ENCODE results near the gene NFYC.

DNA sequence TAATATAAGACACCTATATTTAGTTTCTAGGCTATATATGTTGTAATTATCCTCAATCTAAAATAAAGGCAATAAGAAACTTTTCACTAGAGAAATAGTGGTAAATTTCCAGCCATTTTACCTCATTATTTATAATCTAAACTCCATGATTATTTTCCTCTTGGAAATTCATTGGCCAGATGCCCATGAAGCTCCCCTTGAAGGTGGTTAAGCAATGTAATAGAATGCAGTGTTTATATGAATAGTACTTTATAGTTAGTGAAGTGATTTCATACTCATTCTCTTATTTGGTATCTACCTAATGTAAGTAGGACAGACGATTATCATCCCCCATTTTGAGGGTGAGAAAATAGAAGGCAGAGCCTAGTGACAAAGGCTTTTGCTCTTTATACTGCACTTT lies 26.5 kb downstream of the NFYC start:
- TF ChIP-seq, protein P1, sequence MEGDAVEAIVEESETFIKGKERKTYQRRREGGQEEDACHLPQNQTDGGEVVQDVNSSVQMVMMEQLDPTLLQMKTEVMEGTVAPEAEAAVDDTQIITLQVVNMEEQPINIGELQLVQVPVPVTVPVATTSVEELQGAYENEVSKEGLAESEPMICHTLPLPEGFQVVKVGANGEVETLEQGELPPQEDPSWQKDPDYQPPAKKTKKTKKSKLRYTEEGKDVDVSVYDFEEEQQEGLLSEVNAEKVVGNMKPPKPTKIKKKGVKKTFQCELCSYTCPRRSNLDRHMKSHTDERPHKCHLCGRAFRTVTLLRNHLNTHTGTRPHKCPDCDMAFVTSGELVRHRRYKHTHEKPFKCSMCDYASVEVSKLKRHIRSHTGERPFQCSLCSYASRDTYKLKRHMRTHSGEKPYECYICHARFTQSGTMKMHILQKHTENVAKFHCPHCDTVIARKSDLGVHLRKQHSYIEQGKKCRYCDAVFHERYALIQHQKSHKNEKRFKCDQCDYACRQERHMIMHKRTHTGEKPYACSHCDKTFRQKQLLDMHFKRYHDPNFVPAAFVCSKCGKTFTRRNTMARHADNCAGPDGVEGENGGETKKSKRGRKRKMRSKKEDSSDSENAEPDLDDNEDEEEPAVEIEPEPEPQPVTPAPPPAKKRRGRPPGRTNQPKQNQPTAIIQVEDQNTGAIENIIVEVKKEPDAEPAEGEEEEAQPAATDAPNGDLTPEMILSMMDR (IDR thresholded peaks at IDR 0.05), result no peak
- TF ChIP-seq POLR2A (IDR thresholded peaks at IDR 0.05), result no peak
